SJCRH30 (cell line): ENCODE measurements around the gene ATG2A. TPM values are rescaled to one million over a fixed set of nuclear protein-coding genes. Genes with fewer than 3 reads are reported as not detected.

ENCODE experiments used
- DNase-seq, 2 experiments: peaks; one replicate each; pipeline ENCODE4 v3.0.0-alpha.2; 2015 to 2020
- H3K27ac ChIP-seq: fragments of 250-450 bp; sonication (Bioruptor Pico); 2 replicates; pipeline ENCODE4 v1.5.1; 2020; ENCODE audit warnings: mild to moderate bottlenecking, moderate library complexity
- H3K27me3 ChIP-seq: fragments of 250-450 bp; sonication (Bioruptor Pico); 2 replicates; pipeline ENCODE4 v1.5.1; 2020; ENCODE audit warnings: mild to moderate bottlenecking, moderate library complexity
- H3K36me3 ChIP-seq: fragments of 250-450 bp; sonication (Bioruptor Pico); 2 replicates; pipeline ENCODE4 v1.5.1; 2020; ENCODE audit warnings: mild to moderate bottlenecking, moderate library complexity
- H3K4me1 ChIP-seq: fragments of 250-450 bp; sonication (Bioruptor Pico); 2 replicates; pipeline ENCODE4 v1.5.1; 2020; ENCODE audit warnings: mild to moderate bottlenecking, moderate library complexity
- H3K4me3 ChIP-seq: fragments of 250-450 bp; sonication (Bioruptor Pico); 2 replicates; pipeline ENCODE4 v1.5.1; 2020; ENCODE audit warnings: mild to moderate bottlenecking, moderate library complexity
- H3K9me3 ChIP-seq: fragments of 250-450 bp; sonication (Bioruptor Pico); replicated peaks from 2 replicates; pipeline ENCODE4 v1.5.1; 2020; ENCODE audit warnings: mild to moderate bottlenecking, moderate library complexity
- total RNA-seq: library from RNA; depleted of rRNA; stranded (reverse); fragments of >200 nt; shearing (Covaris generic); gene quantifications from 2 replicates; pipeline ENCODE4 v1.2.3, GENCODE V29; 2014

The ATG2A gene
- total RNA-seq, 1 experiment from 2014 or later, result 7.4 TPM

- Histone ChIP-seq H3K27ac (peak overlapping the region; percentile 73), H3K4me1 (peaks cover 61% of the 10 kb centered on the region), H3K4me3 (no peak overlapping the region), H3K27me3 (no peaks in the 10 kb centered on the region), H3K9me3 (no peaks in the 10 kb centered on the region), H3K36me3 (peaks cover 38% of the 10 kb centered on the region; the same call in 1 of the 2 replicates)
- peak; percentile 80 to 86 for DNase-seq
Observed at GRCh38 chr11:64856382-64857227, 60.4 kb downstream of the ATG2A start.

GRCh38 chr11:64855596-64856304 is 61.3 kb downstream of the ATG2A start:
- DNase-seq, result no peak
- Histone ChIP-seq H3K4me3 (no peak overlapping the region), H3K27me3 (no peaks in the 10 kb centered on the region), H3K36me3 (peaks cover 38% of the 10 kb centered on the region; the same call in 1 of the 2 replicates), H3K27ac (peak overlapping the region; percentile 73), H3K4me1 (peaks cover 64% of the 10 kb centered on the region), H3K9me3 (no peaks in the 10 kb centered on the region)

- Histone ChIP-seq H3K9me3 (no peaks in the 10 kb centered on the region), H3K36me3 (peaks cover 36% of the 10 kb centered on the region; the same call in 1 of the 2 replicates), H3K27me3 (no peaks in the 10 kb centered on the region), H3K27ac (peak overlapping the region; percentile 73), H3K4me1 (peaks cover 68% of the 10 kb centered on the region), H3K4me3 (no peak overlapping the region)
- DNase-seq, result peak; percentile 75 to 82
Observed at GRCh38 chr11:64854534-64855502, 62.2 kb downstream of the ATG2A start.

DNA sequence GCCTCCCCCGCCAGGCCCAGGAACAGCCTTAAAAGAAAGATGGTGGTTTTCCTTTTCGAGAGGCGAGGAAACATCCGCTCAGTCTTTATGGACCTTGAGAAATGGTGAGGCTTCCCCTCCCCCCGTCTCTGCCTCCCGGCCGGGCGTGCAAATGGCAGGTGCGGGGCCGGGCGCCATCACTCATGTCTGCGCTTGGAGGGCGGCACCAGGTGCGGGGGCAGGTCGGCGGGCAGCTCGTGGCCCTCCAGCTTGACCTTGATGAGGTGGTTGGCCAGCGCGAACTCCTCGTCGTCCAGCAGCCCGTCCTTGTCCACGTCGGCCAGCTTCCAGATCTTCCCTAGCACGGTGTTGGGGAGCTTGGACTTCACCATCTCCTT is 62.9 kb downstream of the ATG2A start:
- Histone ChIP-seq H3K27me3 (no peaks in the 10 kb centered on the region), H3K36me3 (peaks cover 29% of the 10 kb centered on the region; the same call in 1 of the 2 replicates), H3K4me1 (peaks cover 62% of the 10 kb centered on the region), H3K27ac (peak overlapping the region; percentile 73; the same call in 1 of the 2 replicates), H3K9me3 (no peaks in the 10 kb centered on the region), H3K4me3 (no peak overlapping the region)
- DNase-seq, result no peak

GRCh38 chr11:64853709-64854108 is 63.3 kb downstream of the ATG2A start:
- Histone ChIP-seq H3K9me3 (no peaks in the 10 kb centered on the region), H3K36me3 (peaks cover 29% of the 10 kb centered on the region; the same call in 1 of the 2 replicates), H3K4me1 (peaks cover 58% of the 10 kb centered on the region), H3K27ac (no peak overlapping the region), H3K4me3 (no peak overlapping the region), H3K27me3 (no peaks in the 10 kb centered on the region)
- DNase-seq, result no peak

DNA sequence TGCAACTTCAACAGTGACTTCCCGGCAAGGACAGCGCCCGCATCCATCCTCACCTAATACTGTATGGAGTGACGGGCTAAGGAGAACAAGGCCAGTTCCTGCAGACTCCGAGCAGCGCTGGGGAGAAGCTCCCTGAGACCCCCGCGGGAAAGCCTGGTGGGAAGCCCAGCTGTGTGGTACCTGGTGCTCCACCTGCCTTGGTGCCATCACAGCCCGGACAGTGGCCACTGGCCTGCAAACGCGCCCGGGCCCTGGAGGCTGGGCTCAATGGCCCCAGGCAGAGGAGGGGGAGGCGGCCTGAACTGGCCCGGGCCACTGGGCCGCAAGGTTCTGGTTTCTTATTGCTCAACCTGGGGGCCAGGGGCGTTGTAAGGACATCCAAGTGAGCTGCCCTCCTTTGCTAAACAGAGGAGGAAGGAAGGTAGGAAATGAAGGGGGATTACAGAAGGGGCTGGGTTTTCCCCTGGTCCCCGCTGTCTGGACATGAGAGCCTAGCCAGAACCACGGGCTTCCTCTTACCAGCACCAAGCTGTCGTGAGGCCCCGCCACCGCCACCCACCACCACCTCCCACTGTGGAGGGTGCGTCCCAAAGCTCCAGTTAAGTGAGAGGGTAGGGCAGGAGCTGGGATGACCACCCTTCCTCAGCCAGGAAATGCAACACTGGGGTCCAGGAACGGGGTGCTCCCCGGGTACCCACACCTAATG is 64.1 kb downstream of the ATG2A start:
- H3K27me3 ChIP-seq, result no peaks in the 10 kb centered on the region
- no peak overlapping the region for H3K4me3 ChIP-seq
- peaks cover 51% of the 10 kb centered on the region for H3K4me1 ChIP-seq
- H3K36me3 ChIP-seq, result peaks cover 28% of the 10 kb centered on the region; the same call in 1 of the 2 replicates
- no peak for DNase-seq
- H3K27ac ChIP-seq, result no peak overlapping the region
- H3K9me3 ChIP-seq, result no peaks in the 10 kb centered on the region

DNA sequence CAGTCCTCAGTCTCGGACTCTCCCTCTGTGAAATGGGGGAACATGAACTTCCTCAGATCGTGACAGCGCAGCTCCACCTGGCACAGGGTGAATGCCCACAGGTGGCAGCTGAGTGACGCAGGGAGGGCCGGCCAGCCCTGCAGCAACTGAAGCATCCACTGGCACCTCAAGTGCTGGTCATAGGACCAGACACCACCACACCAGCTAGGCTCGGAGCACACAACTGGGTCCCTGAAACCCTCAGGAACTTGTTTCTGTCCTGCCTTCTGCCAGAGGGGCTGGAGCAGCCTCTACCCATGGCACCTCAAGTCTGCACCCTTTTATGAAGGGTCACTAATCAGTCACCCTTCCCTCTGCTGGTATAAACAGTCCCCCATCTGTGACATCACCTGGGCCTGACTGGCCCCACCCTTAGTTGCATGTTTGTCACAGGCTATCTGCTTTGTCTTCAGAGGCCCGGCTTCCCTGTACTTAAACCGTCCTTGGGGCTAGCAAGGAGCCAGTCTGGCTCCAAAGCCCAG is 65.1 kb downstream of the ATG2A start:
- no peak for DNase-seq
- peaks cover 43% of the 10 kb centered on the region for H3K4me1 ChIP-seq
- H3K36me3 ChIP-seq, result peaks cover 20% of the 10 kb centered on the region; the same call in 1 of the 2 replicates
- no peaks in the 10 kb centered on the region for H3K9me3 ChIP-seq
- no peak overlapping the region for H3K27ac ChIP-seq
- H3K4me3 ChIP-seq, result no peak overlapping the region
- H3K27me3 ChIP-seq, result no peaks in the 10 kb centered on the region

- Histone ChIP-seq H3K36me3 (peaks cover 19% of the 10 kb centered on the region; the same call in 1 of the 2 replicates), H3K27ac (no peak overlapping the region), H3K9me3 (no peaks in the 10 kb centered on the region), H3K4me1 (peaks cover 34% of the 10 kb centered on the region), H3K4me3 (no peak overlapping the region), H3K27me3 (no peaks in the 10 kb centered on the region)
- DNase-seq, result peak; percentile 47 to 60
Observed at GRCh38 chr11:64850979-64851567, 65.9 kb downstream of the ATG2A start.

DNA sequence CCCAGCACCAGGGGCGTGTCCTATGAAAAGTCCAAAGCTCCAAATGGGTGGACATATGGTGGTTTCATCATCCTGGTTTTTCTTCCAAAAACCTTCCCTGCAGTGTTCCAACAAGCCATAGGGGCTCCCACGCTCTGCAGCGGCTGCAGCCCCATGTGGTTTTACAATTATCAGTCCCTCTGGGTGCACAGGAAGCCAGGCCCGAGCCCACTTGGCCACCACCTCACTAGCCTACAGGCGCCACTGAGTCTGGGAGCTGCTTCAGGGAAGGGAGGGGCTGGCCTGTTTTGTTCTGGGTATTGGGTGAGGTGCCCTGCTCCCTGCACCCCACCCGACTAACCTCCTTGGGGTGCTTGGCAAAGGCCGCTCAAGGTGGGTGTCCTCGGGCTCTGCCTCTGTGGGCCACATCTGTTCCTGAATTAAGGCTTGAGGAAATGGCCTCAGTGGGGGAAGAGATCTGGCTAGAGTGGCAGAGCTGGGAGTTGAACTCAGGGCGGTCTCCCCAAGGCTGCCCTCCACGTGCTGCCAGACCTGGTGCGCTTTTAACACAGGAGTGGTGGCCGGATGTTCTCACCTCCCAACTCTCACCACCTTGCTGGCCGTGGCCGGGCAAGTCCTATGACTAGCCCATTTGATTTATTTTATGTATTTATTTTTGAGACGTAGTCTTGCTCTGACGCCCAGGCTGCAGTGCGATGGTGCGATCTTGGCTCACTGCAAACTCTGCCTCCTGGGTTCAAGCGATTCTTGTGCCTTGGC is 67.2 kb downstream of the ATG2A start:
- Histone ChIP-seq H3K4me1 (peaks cover 22% of the 10 kb centered on the region), H3K4me3 (no peak overlapping the region), H3K36me3 (peaks cover 14% of the 10 kb centered on the region; the same call in 1 of the 2 replicates), H3K27ac (no peak overlapping the region), H3K9me3 (no peaks in the 10 kb centered on the region), H3K27me3 (no peaks in the 10 kb centered on the region)
- DNase-seq, result no peak

DNA sequence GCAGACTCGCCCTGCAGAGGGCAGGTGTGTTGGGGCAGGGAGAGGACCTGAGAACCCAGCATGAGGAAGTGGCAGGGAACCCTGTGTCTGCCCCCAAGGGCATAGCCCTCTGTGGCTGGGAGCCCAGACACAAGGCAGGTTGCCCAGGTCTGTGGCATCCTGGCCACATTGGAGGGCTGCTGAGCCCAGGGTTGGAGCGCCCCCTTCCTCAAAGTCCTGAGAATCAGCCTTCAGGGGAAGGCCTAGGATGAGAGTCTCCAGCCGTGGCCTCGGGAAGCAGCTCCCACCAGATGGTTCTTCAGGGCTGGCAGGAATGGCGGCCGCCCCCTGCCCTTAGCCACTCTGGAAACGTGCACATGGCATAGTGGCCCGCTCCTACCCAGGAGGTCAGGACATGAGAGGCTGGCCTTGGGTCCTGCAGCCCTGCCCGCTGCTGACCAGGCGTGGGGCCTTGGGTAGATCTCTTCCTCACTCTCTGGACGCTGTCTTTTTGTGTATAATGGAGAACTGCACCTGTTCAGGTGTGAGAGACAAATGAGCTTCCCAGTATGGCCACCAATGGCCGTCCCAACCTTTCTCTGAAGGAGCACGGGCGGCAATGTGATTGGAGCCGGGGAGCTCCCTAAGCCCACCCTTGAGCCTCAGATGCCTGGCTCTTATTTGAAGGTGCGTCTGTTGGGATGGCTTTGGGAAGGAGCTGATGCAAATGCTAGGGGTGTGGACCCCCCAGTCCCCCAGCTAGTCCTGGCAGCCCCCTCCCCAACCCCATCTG is 68.0 kb downstream of the ATG2A start:
- no peaks in the 10 kb centered on the region for H3K27me3 ChIP-seq
- H3K36me3 ChIP-seq, result peaks cover 11% of the 10 kb centered on the region; the same call in 1 of the 2 replicates
- peaks cover 15% of the 10 kb centered on the region for H3K4me1 ChIP-seq
- no peak overlapping the region for H3K4me3 ChIP-seq
- no peak for DNase-seq
- H3K9me3 ChIP-seq, result no peaks in the 10 kb centered on the region
- H3K27ac ChIP-seq, result no peak overlapping the region

GRCh38 chr11:64848214-64848825 is 68.7 kb downstream of the ATG2A start:
- no peak overlapping the region for H3K27ac ChIP-seq

More at GRCh38 chr11:64848214-64848825, 68.7 kb downstream of the ATG2A start:
- Histone ChIP-seq H3K36me3 (peaks cover 5% of the 10 kb centered on the region; the same call in 1 of the 2 replicates), H3K9me3 (no peaks in the 10 kb centered on the region), H3K4me1 (peaks cover 21% of the 10 kb centered on the region), H3K4me3 (no peak overlapping the region), H3K27me3 (no peaks in the 10 kb centered on the region)
- DNase-seq, result no peak
